ENCODE results near the gene CYB5R4. TPM values are rescaled to one million over a fixed set of nuclear protein-coding genes. Genes with fewer than 3 reads are reported as not detected.

CYB5R4 gene
- total RNA-seq, 1 experiment from 2014 or later: 23.7 TPM

DNA sequence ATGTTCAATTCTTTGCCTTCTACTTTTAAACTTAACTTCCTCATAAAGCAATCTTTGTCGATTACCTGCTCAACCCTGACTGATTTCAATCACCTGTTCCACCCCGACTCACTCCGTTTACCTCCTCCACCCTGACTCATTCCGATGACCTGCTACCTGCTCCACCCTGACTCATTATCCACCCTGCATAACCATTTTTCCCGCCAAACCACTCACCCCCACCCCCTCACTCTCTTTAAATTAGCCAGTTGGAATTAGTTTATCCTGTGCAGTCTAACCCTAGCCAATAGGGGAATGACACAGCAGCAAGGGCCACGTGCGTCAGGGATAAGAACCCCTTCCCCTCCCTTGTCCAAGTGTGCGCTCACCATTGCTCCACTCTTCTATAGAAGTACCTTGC, 117.4 kb downstream of the CYB5R4 start:
- no peak overlapping the region for H3K4me3 Mint-ChIP-seq (ENCODE audit: unreplicated experiment)
- peaks cover 22% of the 10 kb centered on the region for H3K4me1 ChIP-seq
- no peaks in the 10 kb centered on the region for H3K27me3 Mint-ChIP-seq (ENCODE audit: insufficient read depth, unreplicated experiment)
- 0 out of 2 replicates have a peak, but pooled peaks cover 9% of the 10 kb centered on the region for H3K9me3 ChIP-seq
- no peaks in the 10 kb centered on the region for H3K36me3 ChIP-seq (ENCODE audit: control insufficient read depth, insufficient read depth, low read length)
- H3K36me3 Mint-ChIP-seq (ENCODE audit: insufficient read depth, unreplicated experiment): peaks cover 6% of the 10 kb centered on the region
- POLR2A ChIA-PET: no interaction called here
- no peak for DNase-seq
- H3K4me1 Mint-ChIP-seq (ENCODE audit: low read depth, unreplicated experiment): peaks cover 20% of the 10 kb centered on the region
- H3K4me3 ChIP-seq (ENCODE audit: low read depth, low read length): no peak overlapping the region
- H3K27me3 ChIP-seq (replicated peaks; ENCODE audit: control insufficient read depth, insufficient read depth, low read length): no peaks in the 10 kb centered on the region
- TF ChIP-seq, protein P1, sequence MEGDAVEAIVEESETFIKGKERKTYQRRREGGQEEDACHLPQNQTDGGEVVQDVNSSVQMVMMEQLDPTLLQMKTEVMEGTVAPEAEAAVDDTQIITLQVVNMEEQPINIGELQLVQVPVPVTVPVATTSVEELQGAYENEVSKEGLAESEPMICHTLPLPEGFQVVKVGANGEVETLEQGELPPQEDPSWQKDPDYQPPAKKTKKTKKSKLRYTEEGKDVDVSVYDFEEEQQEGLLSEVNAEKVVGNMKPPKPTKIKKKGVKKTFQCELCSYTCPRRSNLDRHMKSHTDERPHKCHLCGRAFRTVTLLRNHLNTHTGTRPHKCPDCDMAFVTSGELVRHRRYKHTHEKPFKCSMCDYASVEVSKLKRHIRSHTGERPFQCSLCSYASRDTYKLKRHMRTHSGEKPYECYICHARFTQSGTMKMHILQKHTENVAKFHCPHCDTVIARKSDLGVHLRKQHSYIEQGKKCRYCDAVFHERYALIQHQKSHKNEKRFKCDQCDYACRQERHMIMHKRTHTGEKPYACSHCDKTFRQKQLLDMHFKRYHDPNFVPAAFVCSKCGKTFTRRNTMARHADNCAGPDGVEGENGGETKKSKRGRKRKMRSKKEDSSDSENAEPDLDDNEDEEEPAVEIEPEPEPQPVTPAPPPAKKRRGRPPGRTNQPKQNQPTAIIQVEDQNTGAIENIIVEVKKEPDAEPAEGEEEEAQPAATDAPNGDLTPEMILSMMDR (IDR thresholded peaks at IDR 0.05; ENCODE audit: insufficient read depth in 1 of 2, low read depth in 1 of 2, low read length in 1 of 2, severe bottlenecking in 1 of 2, unreplicated experiment in 1 of 2): no peak
- intact Hi-C loops (cut with micrococcal nuclease; ENCODE audit: unreplicated experiment): no loop called here
- BruUV-seq (replicated peaks): no TSS peak
- H3K9me3 Mint-ChIP-seq (ENCODE audit: unreplicated experiment): peaks cover 9% of the 10 kb centered on the region
- CTCF ChIA-PET: no interaction called here
- no peak overlapping the region for H3K27ac Mint-ChIP-seq (ENCODE audit: unreplicated experiment)

DNA sequence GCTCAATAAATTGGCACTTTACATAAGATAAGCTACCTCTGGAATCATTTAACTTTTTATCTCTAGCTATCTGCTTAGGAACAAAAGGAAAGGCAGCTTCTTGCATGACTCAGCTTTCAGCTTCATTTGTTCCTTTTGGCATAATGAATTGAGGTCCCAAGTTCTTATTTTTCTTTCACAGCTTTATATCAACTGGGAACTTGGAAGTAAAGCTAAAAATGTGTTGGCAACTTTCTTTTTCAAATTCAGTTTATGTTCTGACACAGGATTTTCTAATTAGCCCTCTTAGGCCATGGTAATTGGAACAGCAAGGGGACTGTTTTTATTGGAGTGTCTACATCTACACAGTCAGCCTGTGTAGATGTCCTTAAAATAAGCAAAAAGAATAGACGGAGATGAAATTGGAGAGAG, 118.8 kb downstream of the CYB5R4 start:
- POLR2A ChIA-PET: no interaction called here
- Mint-ChIP-seq H3K4me3 (ENCODE audit: unreplicated experiment) (no peak overlapping the region), H3K36me3 (ENCODE audit: insufficient read depth, unreplicated experiment) (no peaks in the 10 kb centered on the region), H3K27me3 (ENCODE audit: insufficient read depth, unreplicated experiment) (no peaks in the 10 kb centered on the region), H3K9me3 (ENCODE audit: unreplicated experiment) (peaks cover 9% of the 10 kb centered on the region), H3K27ac (ENCODE audit: unreplicated experiment) (no peak overlapping the region), H3K4me1 (ENCODE audit: low read depth, unreplicated experiment) (peaks cover 20% of the 10 kb centered on the region)
- Histone ChIP-seq H3K4me3 (ENCODE audit: low read depth, low read length) (no peak overlapping the region), H3K36me3 (ENCODE audit: control insufficient read depth, insufficient read depth, low read length) (no peaks in the 10 kb centered on the region), H3K27me3 (replicated peaks; ENCODE audit: control insufficient read depth, insufficient read depth, low read length) (no peaks in the 10 kb centered on the region), H3K9me3 (0 out of 2 replicates have a peak, but pooled peaks cover 9% of the 10 kb centered on the region), H3K4me1 (peaks cover 22% of the 10 kb centered on the region)
- DNase-seq: no peak
- CTCF ChIA-PET: no interaction called here
- BruUV-seq (replicated peaks): no TSS peak
- TF ChIP-seq, protein P1 (IDR thresholded peaks at IDR 0.05; ENCODE audit: insufficient read depth in 1 of 2, low read depth in 1 of 2, low read length in 1 of 2, severe bottlenecking in 1 of 2, unreplicated experiment in 1 of 2): no peak
- intact Hi-C loops (cut with micrococcal nuclease; ENCODE audit: unreplicated experiment): no loop called here

DNA sequence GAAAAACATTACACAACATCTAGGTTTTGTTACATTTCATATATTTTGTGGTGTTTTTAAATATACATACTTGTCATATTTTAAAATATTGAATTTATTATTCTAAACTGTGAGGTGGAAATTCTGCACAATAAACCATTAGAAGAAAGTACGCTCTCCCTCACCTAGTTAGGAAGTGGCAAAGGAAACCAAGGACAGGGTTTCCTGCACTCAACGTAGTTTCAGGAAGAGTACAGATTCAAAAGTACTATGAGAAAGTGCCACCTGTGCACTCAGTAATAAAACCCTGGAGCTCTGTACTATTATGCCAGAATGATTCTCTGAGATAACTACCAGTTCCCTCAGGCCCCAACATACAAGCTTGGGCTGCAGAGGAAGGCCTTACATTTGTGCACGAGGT, 119.5 kb downstream of the CYB5R4 start:
- peaks cover 9% of the 10 kb centered on the region for H3K9me3 Mint-ChIP-seq (ENCODE audit: unreplicated experiment)
- intact Hi-C loops (cut with micrococcal nuclease; ENCODE audit: unreplicated experiment): no loop called here
- H3K27me3 Mint-ChIP-seq (ENCODE audit: insufficient read depth, unreplicated experiment): no peaks in the 10 kb centered on the region
- peaks cover 20% of the 10 kb centered on the region for H3K4me1 Mint-ChIP-seq (ENCODE audit: low read depth, unreplicated experiment)
- Histone ChIP-seq H3K4me3 (ENCODE audit: low read depth, low read length) (no peak overlapping the region), H3K27me3 (replicated peaks; ENCODE audit: control insufficient read depth, insufficient read depth, low read length) (no peaks in the 10 kb centered on the region), H3K9me3 (0 out of 2 replicates have a peak, but pooled peaks cover 5% of the 10 kb centered on the region), H3K36me3 (ENCODE audit: control insufficient read depth, insufficient read depth, low read length) (no peaks in the 10 kb centered on the region), H3K4me1 (peaks cover 21% of the 10 kb centered on the region)
- POLR2A ChIA-PET: no interaction called here
- CTCF ChIA-PET: no interaction called here
- H3K36me3 Mint-ChIP-seq (ENCODE audit: insufficient read depth, unreplicated experiment): no peaks in the 10 kb centered on the region
- H3K27ac Mint-ChIP-seq (ENCODE audit: unreplicated experiment): no peak overlapping the region
- H3K4me3 Mint-ChIP-seq (ENCODE audit: unreplicated experiment): no peak overlapping the region
- TF ChIP-seq, protein P1 (IDR thresholded peaks at IDR 0.05; ENCODE audit: insufficient read depth in 1 of 2, low read depth in 1 of 2, low read length in 1 of 2, severe bottlenecking in 1 of 2, unreplicated experiment in 1 of 2): no peak
- no TSS peak for BruUV-seq (replicated peaks)
- DNase-seq: no peak
